ENCODE measurements around the gene FYB1. TPM values are rescaled to one million over a fixed set of nuclear protein-coding genes. Genes with fewer than 3 reads are reported as not detected.

FYB1 gene
- total RNA-seq, 4 donors from 2014 or later: 1.5 to 5.0 (median 2.7) TPM

DNA sequence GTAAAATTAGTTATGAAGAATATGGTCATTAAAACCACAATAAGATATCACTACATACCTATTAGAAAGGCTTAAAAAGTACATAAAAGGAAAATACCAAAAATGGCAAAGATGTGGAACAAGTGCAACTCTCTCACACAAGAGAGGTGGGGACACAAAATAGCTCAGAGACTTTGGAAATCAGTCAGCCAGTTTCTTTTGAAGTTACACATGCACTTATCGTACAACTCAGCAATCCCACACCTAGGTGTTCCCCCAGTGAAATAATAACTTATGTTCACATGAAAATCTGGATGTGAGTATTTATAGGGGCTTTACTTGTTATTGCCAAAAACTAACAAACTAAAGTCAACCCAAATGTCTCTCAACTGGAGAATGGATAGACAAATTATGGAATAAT, 135.4 kb downstream of the FYB1 start:
- no peak for DNase-seq (ENCODE audit: low spot score in 2 of 2)
- no peak overlapping the region for H3K4me3 ChIP-seq (ENCODE audit: low read depth, poor library complexity, severe bottlenecking)
- intact Hi-C loops (cut with DNase I; ENCODE audit: low total_unique reads): no loop called here
- WGBS, 2 donors: 83 to 88% methylated on average over 1 of the region's 1 CpG
- TF ChIP-seq CTCF (IDR thresholded peaks at IDR 0.05): no peak
- TF ChIP-seq POLR2A (IDR thresholded peaks at IDR 0.05): no peak

DNA sequence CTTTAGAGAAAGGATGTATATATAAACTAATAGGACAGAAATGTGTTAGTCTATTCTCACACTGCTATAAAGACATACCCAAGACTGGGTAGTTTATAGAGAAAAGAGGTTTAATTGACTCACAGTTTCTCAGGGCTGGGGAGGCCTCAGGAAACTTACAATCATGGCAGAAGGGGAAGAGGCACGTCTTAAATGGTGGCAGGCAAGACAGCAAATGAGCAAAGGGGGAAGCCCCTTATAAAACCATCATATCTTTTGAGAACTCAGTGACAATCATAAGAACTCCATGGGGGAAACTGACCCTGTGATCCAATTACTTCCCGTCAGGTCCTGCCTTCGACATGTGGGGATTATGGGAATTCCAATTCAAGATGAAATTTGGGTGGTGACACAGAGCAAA, 136.4 kb downstream of the FYB1 start:
- no peak for DNase-seq (ENCODE audit: low spot score in 2 of 2)
- intact Hi-C loops (cut with DNase I; ENCODE audit: low total_unique reads): no loop called here
- H3K4me3 ChIP-seq (ENCODE audit: low read depth, poor library complexity, severe bottlenecking): no peak overlapping the region
- TF ChIP-seq CTCF (IDR thresholded peaks at IDR 0.05) (no peak), POLR2A (IDR thresholded peaks at IDR 0.05) (no peak)
- WGBS, 2 donors: 85 to 86% methylated on average over 3 of the region's 3 CpGs

GRCh38 chr5:39080597-39081204, 138.7 kb downstream of the FYB1 start:
- intact Hi-C loops (cut with DNase I; ENCODE audit: low total_unique reads): no loop called here
- TF ChIP-seq CTCF (IDR thresholded peaks at IDR 0.05) (no peak), POLR2A (IDR thresholded peaks at IDR 0.05) (no peak)
- 14 to 15% methylated on average over 3 of the region's 3 CpGs for WGBS, 2 donors
- no peak overlapping the region for H3K4me3 ChIP-seq (ENCODE audit: low read depth, poor library complexity, severe bottlenecking)
- no peak for DNase-seq (ENCODE audit: low spot score in 2 of 2)

- intact Hi-C loops (cut with DNase I; ENCODE audit: low total_unique reads): no loop called here
- DNase-seq (ENCODE audit: low spot score in 2 of 2): no peak
- TF ChIP-seq CTCF (IDR thresholded peaks at IDR 0.05): no peak
- no peak for TF ChIP-seq POLR2A (IDR thresholded peaks at IDR 0.05)
- 53 to 72% methylated on average over 2 of the region's 2 CpGs for WGBS, 2 donors
- no peak overlapping the region for H3K4me3 ChIP-seq (ENCODE audit: low read depth, poor library complexity, severe bottlenecking)
Observed at GRCh38 chr5:39080168-39080567, 139.2 kb downstream of the FYB1 start.

GRCh38 chr5:39079147-39079546, 140.2 kb downstream of the FYB1 start:
- no peak overlapping the region for H3K4me3 ChIP-seq (ENCODE audit: low read depth, poor library complexity, severe bottlenecking)
- 67 to 77% methylated on average over 2 of the region's 2 CpGs for WGBS, 2 donors
- no peak for DNase-seq (ENCODE audit: low spot score in 2 of 2)
- TF ChIP-seq CTCF (IDR thresholded peaks at IDR 0.05) (no peak), POLR2A (IDR thresholded peaks at IDR 0.05) (no peak)
- intact Hi-C loops (cut with DNase I; ENCODE audit: low total_unique reads): loop anchor here (10.0 kb wide), 1 partner anchor 84 kb away; no protein-coding TSS in a partner anchor

Measured in lower leg skin (tissue), 4 donors.